ENCODE results near the gene CRIP3.

The CRIP3 gene

GRCh38 chr6:43278524-43279078 lies 30.0 kb downstream of the CRIP3 start:
- ChIA-PET CTCF (interaction anchor here (0.6 to 2.1 kb wide), 4 partner anchors 15 to 352 kb away, joined by 3 to 6 read pairs (median 4); no protein-coding TSS in a partner anchor), POLR2A (no interaction called here)
- TF ChIP-seq SALL2 (tag by site-specific recombination; IDR thresholded peaks at IDR 0.05; ENCODE audit: borderline replicate concordance): no peak
- TF ChIP-seq, protein P1, sequence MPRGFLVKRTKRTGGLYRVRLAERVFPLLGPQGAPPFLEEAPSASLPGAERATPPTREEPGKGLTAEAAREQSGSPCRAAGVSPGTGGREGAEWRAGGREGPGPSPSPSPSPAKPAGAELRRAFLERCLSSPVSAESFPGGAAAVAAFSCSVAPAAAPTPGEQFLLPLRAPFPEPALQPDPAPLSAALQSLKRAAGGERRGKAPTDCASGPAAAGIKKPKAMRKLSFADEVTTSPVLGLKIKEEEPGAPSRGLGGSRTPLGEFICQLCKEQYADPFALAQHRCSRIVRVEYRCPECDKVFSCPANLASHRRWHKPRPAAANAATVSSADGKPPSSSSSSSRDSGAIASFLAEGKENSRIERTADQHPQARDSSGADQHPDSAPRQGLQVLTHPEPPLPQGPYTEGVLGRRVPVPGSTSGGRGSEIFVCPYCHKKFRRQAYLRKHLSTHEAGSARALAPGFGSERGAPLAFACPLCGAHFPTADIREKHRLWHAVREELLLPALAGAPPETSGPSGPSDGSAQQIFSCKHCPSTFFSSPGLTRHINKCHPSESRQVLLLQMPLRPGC (tag by site-specific recombination; IDR thresholded peaks at IDR 0.05): no peak
- TF ChIP-seq ZNF624 (tag by site-specific recombination; IDR thresholded peaks at IDR 0.05): no peak
- no peak for TF ChIP-seq ZNF585B (tag by site-specific recombination; IDR thresholded peaks at IDR 0.05)
- TF ChIP-seq, protein P2, sequence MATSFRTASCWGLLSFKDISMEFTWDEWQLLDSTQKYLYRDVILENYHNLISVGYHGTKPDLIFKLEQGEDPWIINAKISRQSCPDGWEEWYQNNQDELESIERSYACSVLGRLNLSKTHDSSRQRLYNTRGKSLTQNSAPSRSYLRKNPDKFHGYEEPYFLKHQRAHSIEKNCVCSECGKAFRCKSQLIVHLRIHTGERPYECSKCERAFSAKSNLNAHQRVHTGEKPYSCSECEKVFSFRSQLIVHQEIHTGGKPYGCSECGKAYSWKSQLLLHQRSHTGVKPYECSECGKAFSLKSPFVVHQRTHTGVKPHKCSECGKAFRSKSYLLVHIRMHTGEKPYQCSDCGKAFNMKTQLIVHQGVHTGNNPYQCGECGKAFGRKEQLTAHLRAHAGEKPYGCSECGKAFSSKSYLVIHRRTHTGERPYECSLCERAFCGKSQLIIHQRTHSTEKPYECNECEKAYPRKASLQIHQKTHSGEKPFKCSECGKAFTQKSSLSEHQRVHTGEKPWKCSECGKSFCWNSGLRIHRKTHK (tag by site-specific recombination; IDR thresholded peaks at IDR 0.05): no peak
- no peak for TF ChIP-seq ZNF138 (tag by site-specific recombination; IDR thresholded peaks at IDR 0.05; ENCODE audit: borderline replicate concordance)
- no peak for TF ChIP-seq ZNF707 (tag by site-specific recombination; IDR thresholded peaks at IDR 0.05)
- no peak for TF ChIP-seq ZNF280C (tag by site-specific recombination; IDR thresholded peaks at IDR 0.05)
- TF ChIP-seq ZNF19 (tag by site-specific recombination; IDR thresholded peaks at IDR 0.05; ENCODE audit: low read depth): no peak
- TF ChIP-seq ZXDB (tag by site-specific recombination; IDR thresholded peaks at IDR 0.05): no peak
- no peak for TF ChIP-seq ZNF184 (tag by site-specific recombination; IDR thresholded peaks at IDR 0.05)
- Histone ChIP-seq H3K27ac (ENCODE audit: extremely low read depth, low read depth, low read length) (no peak overlapping the region), H3K4me3 (ENCODE audit: low read depth, low read length) (no peak overlapping the region), H3K4me1 (ENCODE audit: control insufficient read depth, insufficient read depth, low read length) (no peaks in the 10 kb centered on the region), H3K36me3 (ENCODE audit: control insufficient read depth in 2 of 2, insufficient read depth in 1 of 2, low read length in 2 of 2) (no peaks in the 10 kb centered on the region), H3K9me3 (ENCODE audit: control insufficient read depth, insufficient read depth, low read depth, low read length) (no peaks in the 10 kb centered on the region)

- POLR2A ChIA-PET: no interaction called here
- Histone ChIP-seq H3K4me1 (ENCODE audit: control insufficient read depth, insufficient read depth, low read length) (no peaks in the 10 kb centered on the region), H3K9me3 (ENCODE audit: control insufficient read depth, insufficient read depth, low read depth, low read length) (no peaks in the 10 kb centered on the region), H3K4me3 (ENCODE audit: low read depth, low read length) (no peak overlapping the region), H3K27ac (ENCODE audit: extremely low read depth, low read depth, low read length) (no peak overlapping the region), H3K36me3 (ENCODE audit: control insufficient read depth in 2 of 2, insufficient read depth in 1 of 2, low read length in 2 of 2) (no peaks in the 10 kb centered on the region)
- CTCF ChIA-PET: interaction anchor here (0.6 to 2.0 kb wide), 3 partner anchors 56 to 351 kb away, joined by 3 to 4 read pairs (median 4); no protein-coding TSS in a partner anchor
- TF ChIP-seq YY2 (tag by site-specific recombination; IDR thresholded peaks at IDR 0.05) (no peak), ZNF223 (tag by site-specific recombination; IDR thresholded peaks at IDR 0.05) (peak; percentile 71), ZFHX2 (tag by site-specific recombination; conservative IDR thresholded peaks at IDR 0.05) (0 out of 2 replicates have a peak, but pooled peaks have one; percentile 18)
These were observed 30.7 kb downstream of the CRIP3 start for GRCh38 chr6:43277643-43278523.

DNA sequence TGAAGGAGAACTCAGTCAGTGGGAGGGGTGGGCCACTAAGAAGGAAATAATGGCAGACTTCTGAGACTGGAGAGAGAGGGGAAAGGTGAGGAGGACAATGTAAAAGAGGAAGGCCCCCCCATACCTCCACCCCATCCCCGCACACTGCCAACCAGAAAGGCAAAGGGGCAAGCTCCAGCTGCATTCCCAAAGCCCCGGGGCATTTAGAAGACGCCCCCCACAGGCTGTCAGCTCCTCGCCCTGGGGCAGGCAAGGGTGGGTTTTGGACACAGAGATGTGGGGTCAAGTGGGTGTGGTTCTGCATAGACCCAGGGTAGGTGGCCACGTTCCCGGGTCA lies 31.4 kb downstream of the CRIP3 start:
- TF ChIP-seq ZNF140 (tag by site-specific recombination; IDR thresholded peaks at IDR 0.05): no peak
- no peak for TF ChIP-seq ZNF664 (tag by site-specific recombination; IDR thresholded peaks at IDR 0.05)
- no peak for TF ChIP-seq SCRT2 (tag by site-specific recombination; IDR thresholded peaks at IDR 0.05)
- Histone ChIP-seq H3K9me3 (ENCODE audit: control insufficient read depth, insufficient read depth, low read depth, low read length) (no peaks in the 10 kb centered on the region), H3K36me3 (ENCODE audit: control insufficient read depth in 2 of 2, insufficient read depth in 1 of 2, low read length in 2 of 2) (no peaks in the 10 kb centered on the region), H3K4me3 (ENCODE audit: low read depth, low read length) (no peak overlapping the region), H3K27ac (ENCODE audit: extremely low read depth, low read depth, low read length) (no peak overlapping the region), H3K4me1 (ENCODE audit: control insufficient read depth, insufficient read depth, low read length) (no peaks in the 10 kb centered on the region)
- POLR2A ChIA-PET: no interaction called here
- CTCF ChIA-PET: interaction anchor here (0.8 to 2.0 kb wide), 3 partner anchors 14 to 230 kb away, joined by 3 to 4 read pairs (median 4); no protein-coding TSS in a partner anchor
